Liver (tissue), 9 donors: Measurements from ENCODE around the gene ERN2. TPM values are rescaled to one million over a fixed set of nuclear protein-coding genes. Genes with fewer than 3 reads are reported as not detected.

Experiments
- DNase-seq: peaks from one replicate; pipeline ENCODE4 v3.0.0-alpha.2; 2017; ENCODE audit warnings: low spot score
- H3K27ac ChIP-seq, 2 donors: one replicate each; pipeline ENCODE4 v1.7.0; 2013; ENCODE audit warnings: inconsistent platforms in 2 of 2, low read length in 2 of 2, control low read depth in 1 of 2, low read depth in 1 of 2, mild to moderate bottlenecking in 1 of 2
- H3K27me3 ChIP-seq, 4 donors: one replicate each; pipeline versions ENCODE4 v1.6.1 to v1.7.0; 2013; ENCODE audit warnings: low read length in 3 of 4, inconsistent platforms in 1 of 4, mild to moderate bottlenecking in 1 of 4, moderate library complexity in 1 of 4; ENCODE audit not compliant: control insufficient read depth in 4 of 4, insufficient read depth in 4 of 4
- H3K36me3 ChIP-seq, 4 donors: one replicate each; pipeline versions ENCODE4 v1.6.1 to v1.7.0; 2013; ENCODE audit warnings: low read length in 3 of 4, mild to moderate bottlenecking in 3 of 4, low read depth in 1 of 4, moderate library complexity in 1 of 4; ENCODE audit not compliant: control insufficient read depth in 4 of 4, insufficient read depth in 3 of 4
- H3K4me1 ChIP-seq, 4 donors: one replicate each; pipeline versions ENCODE4 v1.6.1 to v1.7.0; 2013; ENCODE audit warnings: low read length in 3 of 4, mild to moderate bottlenecking in 3 of 4, moderate library complexity in 1 of 4; ENCODE audit not compliant: control insufficient read depth in 4 of 4, insufficient read depth in 4 of 4
- H3K4me3 ChIP-seq, 3 donors: one replicate each; pipeline versions ENCODE4 v1.6.1 to v1.7.0; 2013; ENCODE audit warnings: low read length in 3 of 3, control low read depth in 1 of 3, low read depth in 1 of 3, mild to moderate bottlenecking in 1 of 3
- H3K9ac ChIP-seq, 2 donors: one replicate each; pipeline ENCODE4 v1.7.0; 2013; ENCODE audit warnings: low read length in 2 of 2, mild to moderate bottlenecking in 2 of 2, moderate library complexity in 2 of 2, control low read depth in 1 of 2, low read depth in 1 of 2
- H3K9me3 ChIP-seq, 4 donors: one replicate each; pipeline versions ENCODE4 v1.6.1 to v1.7.0; 2013; ENCODE audit warnings: low read length in 3 of 4; ENCODE audit not compliant: control insufficient read depth in 4 of 4
- ATF3 ChIP-seq: IDR thresholded peaks from 2 replicates; pipeline ENCODE4 v1.6.1; 2016; ENCODE audit warnings: antibody characterized with exemption
- CTCF ChIP-seq: fragments of 150-350 bp; IDR thresholded peaks from 2 replicates; pipeline ENCODE4 v1.5.1; 2017; ENCODE audit warnings: improper control_type of control experiment, low read depth, low read length; ENCODE audit not compliant: missing input control
- HNF4A ChIP-seq, 2 donors: conservative IDR thresholded peaks; 2 replicates each; pipeline ENCODE4 v1.6.1; 2016; ENCODE audit warnings: antibody characterized with exemption in 2 of 2, mild to moderate bottlenecking in 2 of 2
- MAX ChIP-seq: IDR thresholded peaks from 2 replicates; pipeline ENCODE4 v1.6.1; 2016; ENCODE audit warnings: antibody characterized with exemption
- RAD21 ChIP-seq, 2 donors: IDR thresholded peaks; 2 replicates each; pipeline ENCODE4 v1.6.1; 2016; ENCODE audit warnings: antibody characterized with exemption in 2 of 2, mild to moderate bottlenecking in 2 of 2
- TAF1 ChIP-seq: conservative IDR thresholded peaks from 2 replicates; pipeline ENCODE4 v1.6.1; 2016; ENCODE audit warnings: antibody characterized with exemption, mild to moderate bottlenecking
- WGBS: extraction: QIAGEN DNeasy Blood & Tissue Kit; methylation state at CpG from one replicate; pipeline ENCODE4 v1.1.7; 2013; 5-methylcytosine and 5-hydroxymethylcytosine counted together
- polyA plus RNA-seq, 2 donors: library from polyadenylated mRNA; stranded (reverse) in 1 of 2; unstranded in 1 of 2; fragments of 200-250 nt in 1 of 2; fragments of >200 nt in 1 of 2; fragmentation: Nextera tagmentation in 1 of 2; extraction: Ambion mirVana in 1 of 2; gene quantifications; one replicate each; pipeline versions ENCODE4 v1.2.1 to v1.2.3, GENCODE V29; 2013 to 2015
- total RNA-seq, 2 donors: library from RNA; depleted of rRNA; stranded (reverse); fragments of >200 nt; gene quantifications; one replicate each; pipeline ENCODE4 v1.2.3, GENCODE V29; 2014
- donor health status: healthy.
- donor health status: healthy.
- donor health status: healthy.
- donor health status: healthy.
- donor health status: healthy.

Gene ERN2
- total and polyA plus RNA-seq, 4 donors, result 0.01 to 0.17 TPM; not detected in 2

GRCh38 chr16:23663918-23664317 is 49.1 kb downstream of the ERN2 start (continued):
- TF ChIP-seq MAX, result no peak

GRCh38 chr16:23651943-23652468 is 61.0 kb downstream of the ERN2 start:
- H3K36me3 ChIP-seq, result peaks cover 3 to 13% (median 4%) of the 10 kb centered on the region in 4 donors
- H3K4me3 ChIP-seq, result no peak overlapping the region
- DNase-seq, result no peak
- H3K4me1 ChIP-seq, result no peaks in the 10 kb centered on the region
- no peak overlapping the region for H3K27ac ChIP-seq
- no peaks in the 10 kb centered on the region for H3K27me3 ChIP-seq
- TF ChIP-seq TAF1, result no peak
- no peaks in the 10 kb centered on the region for H3K9me3 ChIP-seq
- 84% methylated on average over 4 of the region's 4 CpGs for WGBS
- no peak overlapping the region for H3K9ac ChIP-seq

GRCh38 chr16:23650674-23651416 is 62.2 kb downstream of the ERN2 start:
- DNase-seq, result no peak
- no peak for TF ChIP-seq MAX
- no peak for TF ChIP-seq ATF3
- no peaks in the 10 kb centered on the region for H3K9me3 ChIP-seq
- no peak overlapping the region for H3K9ac ChIP-seq
- H3K36me3 ChIP-seq, result peaks cover 3 to 13% (median 7%) of the 10 kb centered on the region in 4 donors
- H3K27me3 ChIP-seq, result no peaks in the 10 kb centered on the region
- WGBS, result 89% methylated on average over 4 of the region's 4 CpGs
- no peak overlapping the region for H3K4me3 ChIP-seq
- H3K4me1 ChIP-seq, result no peaks in the 10 kb centered on the region
- H3K27ac ChIP-seq, result no peak overlapping the region

- peaks cover 5 to 11% (median 10%) of the 10 kb centered on the region in 4 donors for H3K36me3 ChIP-seq
- H3K27me3 ChIP-seq, result no peaks in the 10 kb centered on the region
- H3K9ac ChIP-seq, result peak overlapping the region in 1 of 2 donors; percentile 37
- H3K9me3 ChIP-seq, result no peaks in the 10 kb centered on the region
- 76% methylated on average over 14 of the region's 14 CpGs for WGBS
- no peak overlapping the region for H3K27ac ChIP-seq
- no peak for TF ChIP-seq TAF1
- no peak for TF ChIP-seq HNF4A (conservative IDR thresholded peaks at IDR 0.05)
- TF ChIP-seq RAD21 (IDR thresholded peaks at IDR 0.05), result no peak
- no peak for TF ChIP-seq CTCF
- H3K4me1 ChIP-seq, result peaks cover 3 to 23% (median 20%) of the 10 kb centered on the region in 4 donors
- DNase-seq, result no peak
- H3K4me3 ChIP-seq, result peak overlapping the region; percentile 86 to 100 (median 97)
These were observed 70.7 kb downstream of the ERN2 start for GRCh38 chr16:23642246-23642774.
